ENCODE measurements around the gene CYP19A1.

GRCh38 chr15:51377038-51377786 is 38.8 kb upstream of the CYP19A1 start:
- TF ChIP-seq, protein P1, sequence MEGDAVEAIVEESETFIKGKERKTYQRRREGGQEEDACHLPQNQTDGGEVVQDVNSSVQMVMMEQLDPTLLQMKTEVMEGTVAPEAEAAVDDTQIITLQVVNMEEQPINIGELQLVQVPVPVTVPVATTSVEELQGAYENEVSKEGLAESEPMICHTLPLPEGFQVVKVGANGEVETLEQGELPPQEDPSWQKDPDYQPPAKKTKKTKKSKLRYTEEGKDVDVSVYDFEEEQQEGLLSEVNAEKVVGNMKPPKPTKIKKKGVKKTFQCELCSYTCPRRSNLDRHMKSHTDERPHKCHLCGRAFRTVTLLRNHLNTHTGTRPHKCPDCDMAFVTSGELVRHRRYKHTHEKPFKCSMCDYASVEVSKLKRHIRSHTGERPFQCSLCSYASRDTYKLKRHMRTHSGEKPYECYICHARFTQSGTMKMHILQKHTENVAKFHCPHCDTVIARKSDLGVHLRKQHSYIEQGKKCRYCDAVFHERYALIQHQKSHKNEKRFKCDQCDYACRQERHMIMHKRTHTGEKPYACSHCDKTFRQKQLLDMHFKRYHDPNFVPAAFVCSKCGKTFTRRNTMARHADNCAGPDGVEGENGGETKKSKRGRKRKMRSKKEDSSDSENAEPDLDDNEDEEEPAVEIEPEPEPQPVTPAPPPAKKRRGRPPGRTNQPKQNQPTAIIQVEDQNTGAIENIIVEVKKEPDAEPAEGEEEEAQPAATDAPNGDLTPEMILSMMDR (IDR thresholded peaks at IDR 0.05) = no peak
- no peak for TF ChIP-seq POLR2A (IDR thresholded peaks at IDR 0.05)
